Esophagus muscularis mucosa (tissue), 4 donors: ENCODE data around the gene CACNA1G.

ENCODE experiments used
- EP300 ChIP-seq: sonication (generic); formaldehyde crosslinking; IDR thresholded peaks from one replicate; pipeline ENCODE4 v1.6.1; 2017; ENCODE audit warnings: antibody characterized with exemption
- POLR2A ChIP-seq: fragments of 450-650 bp; IDR thresholded peaks from one replicate; pipeline ENCODE4 v1.6.1; 2017; ENCODE audit warnings: antibody characterized with exemption, moderate library complexity, mild to moderate bottlenecking, low read depth
- POLR2AphosphoS5 ChIP-seq, 2 donors: sonication (generic); formaldehyde crosslinking; IDR thresholded peaks; one replicate each; pipeline ENCODE4 v1.6.1; 2017; ENCODE audit warnings: antibody characterized with exemption in 2 of 2
- TF ChIP-seq, protein P1 (sequence below), 3 experiments: fragments of 200-600 bp in 2 of 3; fragments of 450-650 bp in 1 of 3; sonication (generic) in 2 of 3; IDR thresholded peaks; one replicate each; pipeline ENCODE4 v1.5.1; 2017 to 2019; ENCODE audit warnings: antibody characterized with exemption in 3 of 3, mild to moderate bottlenecking in 2 of 3, moderate library complexity in 1 of 3

DNA sequence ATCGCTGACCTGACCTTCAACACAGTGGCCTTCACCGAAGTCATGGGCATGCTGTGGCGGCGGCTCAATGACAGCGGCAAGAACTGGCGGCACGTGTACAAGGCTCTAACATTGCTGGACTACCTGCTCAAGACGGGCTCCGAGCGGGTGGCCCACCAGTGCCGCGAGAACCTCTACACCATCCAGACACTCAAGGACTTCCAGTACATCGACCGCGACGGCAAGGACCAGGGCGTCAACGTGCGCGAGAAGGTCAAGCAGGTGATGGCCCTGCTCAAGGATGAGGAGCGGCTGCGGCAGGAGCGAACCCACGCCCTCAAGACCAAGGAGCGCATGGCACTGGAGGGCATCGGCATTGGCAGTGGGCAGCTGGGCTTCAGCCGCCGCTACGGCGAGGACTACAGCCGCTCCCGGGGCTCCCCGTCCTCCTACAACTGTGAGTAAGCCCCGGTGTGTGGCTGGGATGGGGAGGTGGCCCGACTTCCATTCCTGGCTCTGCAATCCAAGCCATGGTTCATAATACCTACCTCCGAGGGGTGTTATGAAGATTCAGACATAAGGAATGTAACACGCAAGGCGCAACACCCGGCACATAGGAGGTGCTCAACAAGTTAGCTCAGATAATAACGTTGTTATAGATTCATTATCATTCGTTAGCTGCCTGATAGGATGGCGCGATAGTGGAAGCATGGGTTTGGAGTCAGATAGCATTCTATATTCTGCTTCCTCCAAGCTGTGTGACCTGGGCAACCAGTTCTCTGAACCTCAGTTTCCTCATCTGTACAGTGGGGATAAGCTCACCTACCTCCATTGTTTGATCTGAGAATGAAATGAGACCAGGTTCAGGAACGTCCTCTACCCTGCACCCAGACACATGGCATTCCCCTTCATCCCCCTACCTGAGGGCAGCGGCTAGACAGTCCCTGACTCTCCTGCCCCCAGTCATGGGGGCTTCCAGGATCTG lies 23.6 kb upstream of the CACNA1G start:
- TF ChIP-seq, protein P1, sequence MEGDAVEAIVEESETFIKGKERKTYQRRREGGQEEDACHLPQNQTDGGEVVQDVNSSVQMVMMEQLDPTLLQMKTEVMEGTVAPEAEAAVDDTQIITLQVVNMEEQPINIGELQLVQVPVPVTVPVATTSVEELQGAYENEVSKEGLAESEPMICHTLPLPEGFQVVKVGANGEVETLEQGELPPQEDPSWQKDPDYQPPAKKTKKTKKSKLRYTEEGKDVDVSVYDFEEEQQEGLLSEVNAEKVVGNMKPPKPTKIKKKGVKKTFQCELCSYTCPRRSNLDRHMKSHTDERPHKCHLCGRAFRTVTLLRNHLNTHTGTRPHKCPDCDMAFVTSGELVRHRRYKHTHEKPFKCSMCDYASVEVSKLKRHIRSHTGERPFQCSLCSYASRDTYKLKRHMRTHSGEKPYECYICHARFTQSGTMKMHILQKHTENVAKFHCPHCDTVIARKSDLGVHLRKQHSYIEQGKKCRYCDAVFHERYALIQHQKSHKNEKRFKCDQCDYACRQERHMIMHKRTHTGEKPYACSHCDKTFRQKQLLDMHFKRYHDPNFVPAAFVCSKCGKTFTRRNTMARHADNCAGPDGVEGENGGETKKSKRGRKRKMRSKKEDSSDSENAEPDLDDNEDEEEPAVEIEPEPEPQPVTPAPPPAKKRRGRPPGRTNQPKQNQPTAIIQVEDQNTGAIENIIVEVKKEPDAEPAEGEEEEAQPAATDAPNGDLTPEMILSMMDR (IDR thresholded peaks at IDR 0.05): no peak
- TF ChIP-seq POLR2A: no peak
- no peak for TF ChIP-seq POLR2AphosphoS5 (IDR thresholded peaks at IDR 0.05)
- TF ChIP-seq EP300: no peak
